ENCODE measurements around the gene STK31.
"Not testable (repeated sequence)": the region's sequence is repeated elsewhere in the genome, so short reads cannot be mapped to it uniquely, and the experiment has no call there.

STK31 gene

GRCh38 chr7:23811540-23811939 lies 101.5 kb downstream of the STK31 start:
- DNase-seq = peak in 1 of 2 donors; percentile 2

- DNase-seq = not testable (repeated sequence)
These were observed 118.1 kb downstream of the STK31 start for GRCh38 chr7:23828125-23828524.

GRCh38 chr7:23832733-23833132 lies 122.7 kb downstream of the STK31 start:
- not testable (repeated sequence) for DNase-seq

GRCh38 chr7:23833405-23833804 lies 123.4 kb downstream of the STK31 start:
- no peak for DNase-seq

GRCh38 chr7:23844837-23845236 lies 134.8 kb downstream of the STK31 start:
- not testable (repeated sequence) for DNase-seq

GRCh38 chr7:23852135-23852534 lies 142.1 kb downstream of the STK31 start:
- DNase-seq = no peak

- DNase-seq = no peak
These were observed 143.0 kb downstream of the STK31 start for GRCh38 chr7:23852988-23853387.

GRCh38 chr7:23863209-23863787 lies 153.3 kb downstream of the STK31 start:
- DNase-seq = peak in 1 of 2 donors; percentile 2

- DNase-seq = no peak
These were observed 155.0 kb downstream of the STK31 start for GRCh38 chr7:23864973-23865372.

- DNase-seq = no peak
These were observed 163.3 kb downstream of the STK31 start for GRCh38 chr7:23873306-23873705.

- not testable (repeated sequence) for DNase-seq
These were observed 166.5 kb downstream of the STK31 start for GRCh38 chr7:23876526-23876925.

Data from inflammatory macrophage treated with lipopolysaccharide for 1 hour (primary cell).